Sciatic nerve (tissue), 2 donors: ENCODE data around the gene MSX1. TPM values are rescaled to one million over a fixed set of nuclear protein-coding genes. Genes with fewer than 3 reads are reported as not detected.

Experiments
- ATAC-seq: fragments of 200-7000 bp; cut with Tn5 transposase; one replicate; pipeline ENCODE4 v1.9.1; 2020; ENCODE audit warnings: mild to moderate bottlenecking, moderate library complexity
- DNase-seq: peaks from one replicate; pipeline ENCODE4 v3.0.0-alpha.2; 2020; ENCODE audit warnings: low spot score
- intact Hi-C: fragments of 100-400 bp; cut with DNase I; formaldehyde crosslinking; loops from one replicate; pipeline ENCODE4 v1.14.2; 2022
- total RNA-seq: library from RNA; stranded (reverse); fragmentation: NEBNext Ultra II Directional; extraction: Animal tissue kit (Norgen Biotek cat#: 25700); gene quantifications from one replicate; pipeline ENCODE4 v1.2.1, GENCODE V29; 2021
- donor health status: DM: no; HTN: no; CAD: no.
- donor health status: DM: no; HTN: no; CAD: no.

Gene MSX1
- total RNA-seq, 1 donor from 2014 or later: 7.5 TPM

DNA sequence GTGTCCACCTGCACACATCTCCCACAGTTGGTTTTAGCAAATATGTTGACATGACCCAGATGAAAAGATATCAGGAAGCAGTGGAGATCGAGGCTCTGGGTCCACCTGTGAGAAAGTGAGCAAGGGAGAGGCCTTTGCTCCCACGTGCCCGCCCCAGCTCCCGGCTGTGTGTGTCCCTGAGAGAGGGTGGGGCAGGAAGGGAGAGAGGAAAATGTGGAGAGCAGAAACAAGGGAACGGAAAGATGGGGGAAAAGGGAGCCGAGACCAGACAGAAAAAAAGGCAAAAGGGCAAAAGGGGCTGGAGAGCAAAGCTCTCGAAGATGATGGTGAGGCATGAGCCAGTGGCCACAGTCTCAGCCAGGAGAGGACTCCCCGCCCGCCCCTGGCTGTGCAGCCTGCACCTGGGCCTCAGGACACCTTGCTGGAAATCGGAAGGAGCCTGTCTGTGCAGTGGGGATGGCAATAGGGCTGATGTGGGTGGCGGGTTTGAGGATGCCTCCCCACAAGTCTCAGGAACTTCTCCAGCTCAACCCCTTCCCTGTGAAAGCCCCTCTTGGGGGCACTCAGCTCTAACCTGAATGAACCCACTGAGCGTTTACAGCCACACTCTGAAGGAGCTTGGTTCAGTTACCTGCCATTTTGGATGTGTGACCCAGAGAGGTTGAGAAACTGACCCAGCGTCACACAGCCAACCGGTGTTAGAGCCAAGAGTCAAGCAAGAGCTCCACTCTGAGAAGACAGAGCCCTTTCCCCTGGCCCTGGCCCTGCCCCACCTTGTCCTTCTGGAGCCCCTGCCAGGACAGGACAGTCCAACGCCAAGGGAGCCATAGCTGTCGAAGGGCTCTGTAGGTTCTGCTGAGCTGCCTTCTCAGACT, 20.3 kb upstream of the MSX1 start:
- ATAC-seq: no peak
- no peak for DNase-seq
- intact Hi-C loops: no loop called here

DNA sequence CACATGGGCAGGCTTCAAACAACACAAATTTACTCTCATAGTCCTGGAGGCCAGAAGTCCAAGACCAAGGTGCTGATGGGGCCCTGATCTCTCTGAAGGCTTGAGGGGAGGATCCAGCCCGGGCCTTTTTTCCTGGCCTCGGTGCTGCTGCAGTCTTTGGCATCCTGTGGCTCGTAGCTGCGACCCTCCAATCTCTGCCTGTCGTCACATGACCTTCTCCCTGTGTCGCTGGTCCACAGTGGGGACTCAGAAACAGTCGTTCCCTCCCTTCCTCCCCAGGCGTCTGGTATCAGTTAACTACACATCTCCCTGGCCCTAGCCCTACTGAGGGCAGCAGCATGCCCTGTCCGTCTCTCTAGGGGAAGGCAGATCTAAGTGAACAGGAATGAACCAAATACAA, 19.1 kb upstream of the MSX1 start:
- intact Hi-C loops: no loop called here
- no peak for DNase-seq
- ATAC-seq: no peak

DNA sequence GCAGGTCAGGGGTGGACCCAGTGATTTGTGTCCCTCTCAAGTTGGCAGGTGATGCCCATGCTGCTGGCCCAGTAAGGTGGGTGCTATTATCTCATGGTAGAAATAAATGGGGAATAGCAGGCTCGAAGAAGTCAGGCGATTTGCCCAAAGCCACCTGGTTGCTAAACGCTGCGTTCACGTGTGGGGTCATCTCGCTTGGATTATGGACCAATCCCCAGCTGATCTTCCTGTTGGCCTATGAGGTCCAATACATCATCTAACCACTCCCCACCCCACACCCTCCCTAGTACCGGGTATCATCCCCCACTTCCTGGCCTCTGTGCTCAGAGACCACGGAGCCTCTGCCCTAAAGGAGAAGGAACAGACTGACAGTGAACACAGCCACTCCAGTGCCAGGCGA, 18.3 kb upstream of the MSX1 start:
- intact Hi-C loops: no loop called here
- ATAC-seq (no peak), DNase-seq (no peak)

DNA sequence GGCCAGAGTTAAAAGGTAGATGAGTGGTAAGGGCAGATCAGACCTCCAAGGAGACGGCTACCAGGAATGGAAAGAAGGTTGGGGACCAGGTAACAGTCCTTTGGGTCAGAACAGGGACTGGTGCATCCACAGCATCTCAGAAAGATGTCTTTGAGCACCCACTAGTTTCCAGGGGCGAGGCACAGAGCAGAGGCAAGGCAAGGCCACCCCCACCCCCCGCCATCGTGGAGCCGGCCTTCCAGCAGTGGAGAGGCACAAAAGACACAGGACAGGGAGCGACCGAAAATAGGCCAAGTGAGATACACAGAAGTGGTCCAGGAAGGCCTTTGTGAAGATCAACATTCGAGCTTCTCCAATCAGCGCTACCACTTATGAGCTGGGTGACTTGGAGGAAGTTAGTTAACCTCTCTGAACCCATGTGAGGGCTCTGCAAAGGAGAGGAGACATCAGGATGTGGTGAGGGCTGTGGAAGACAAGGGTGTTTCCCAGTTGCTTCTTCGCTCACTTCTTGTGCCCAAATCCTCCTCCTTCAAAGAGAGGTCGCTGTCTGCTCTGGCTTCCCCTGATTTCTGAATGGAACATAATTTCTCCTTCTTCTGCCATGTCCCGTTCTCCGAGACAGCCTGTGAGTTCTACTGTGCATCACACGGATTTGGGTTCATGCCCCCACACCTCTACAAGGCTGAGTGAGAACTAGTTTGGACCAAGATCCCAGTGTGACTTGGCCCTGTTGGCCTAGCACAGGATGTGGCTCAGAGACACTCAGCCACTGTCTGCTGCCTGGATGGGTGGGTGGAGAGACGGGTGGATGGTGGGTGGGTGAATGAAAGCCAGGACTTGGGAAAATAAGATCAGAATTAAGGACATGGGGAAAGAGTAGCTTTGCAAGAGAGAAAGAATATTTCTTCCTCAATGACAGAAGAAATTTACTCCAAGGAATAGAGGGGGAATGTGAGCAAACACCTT, 16.7 kb upstream of the MSX1 start:
- no peak for ATAC-seq
- intact Hi-C loops: no loop called here
- DNase-seq: no peak

DNA sequence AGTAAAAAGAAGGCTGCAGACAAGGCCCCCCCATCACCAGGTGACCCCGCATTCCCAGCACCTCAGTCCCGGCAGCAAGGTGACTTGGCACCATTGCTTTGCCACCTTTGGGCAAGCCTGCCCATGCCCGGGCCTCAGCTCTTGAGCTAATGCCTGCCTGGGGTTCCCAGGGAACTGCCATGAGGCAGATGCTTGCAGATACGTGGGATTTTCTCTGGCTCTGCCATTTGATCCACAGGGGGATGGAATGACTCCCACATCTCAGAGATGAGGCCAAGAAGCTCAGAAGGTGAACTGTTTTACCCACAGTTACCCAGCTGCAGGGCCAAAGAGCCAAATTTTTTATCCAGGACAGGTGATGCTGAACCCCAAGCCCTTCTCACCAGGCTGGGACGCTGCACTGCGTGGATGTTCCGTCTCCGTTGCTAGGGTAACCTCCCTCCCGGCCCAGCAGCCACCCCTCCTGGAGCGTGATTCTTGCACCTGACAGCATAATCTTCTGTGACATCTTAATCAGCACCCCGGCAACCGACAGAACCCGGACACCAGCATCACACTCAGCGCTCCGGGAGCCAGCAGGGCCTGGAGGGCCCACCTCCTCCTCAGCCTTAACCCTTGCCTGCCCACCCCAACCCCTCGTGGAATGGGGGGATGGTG, 15.7 kb upstream of the MSX1 start:
- intact Hi-C loops: no loop called here
- no peak for DNase-seq
- ATAC-seq: no peak

DNA sequence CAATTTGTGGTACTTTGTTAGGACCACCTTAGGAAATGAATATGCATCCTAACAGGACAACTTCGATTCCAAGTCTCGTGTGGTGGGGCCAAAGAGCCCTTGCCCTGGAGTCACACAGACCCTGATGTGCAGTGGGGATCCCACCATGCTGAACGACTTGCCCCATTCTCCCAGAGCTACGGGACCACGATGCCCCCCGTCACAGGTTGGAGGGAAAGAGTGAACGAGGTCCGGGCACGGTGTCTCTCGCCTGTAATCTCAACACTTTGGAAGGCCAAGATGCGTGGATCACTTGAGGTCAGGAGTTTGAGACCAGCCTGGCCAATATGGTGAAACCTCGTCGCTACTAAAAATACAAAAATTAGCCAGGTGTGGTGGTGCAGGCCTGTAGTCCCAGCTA, 14.4 kb upstream of the MSX1 start:
- intact Hi-C loops: no loop called here
- ATAC-seq: no peak
- no peak for DNase-seq

DNA sequence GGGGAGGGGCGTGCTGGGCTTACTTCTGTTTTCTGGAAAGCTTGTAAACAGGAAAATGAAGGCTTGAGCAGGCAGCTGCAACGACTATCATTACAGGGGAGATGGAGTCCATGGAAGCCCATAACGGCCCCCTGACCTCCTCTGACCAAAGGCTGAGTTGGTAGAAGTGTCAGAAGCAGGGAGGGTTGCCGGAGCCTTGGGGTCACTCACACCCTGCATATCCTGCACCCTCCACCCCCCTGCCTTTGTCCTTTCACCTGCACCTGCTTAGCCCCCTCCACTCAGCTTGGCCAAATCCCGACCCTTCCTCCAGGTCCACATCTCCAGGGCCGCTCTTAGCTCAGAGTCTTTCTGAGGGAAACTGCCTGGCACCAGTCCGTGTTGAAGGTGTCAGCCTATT, 12.5 kb upstream of the MSX1 start:
- no peak for ATAC-seq
- DNase-seq: no peak
- intact Hi-C loops: no loop called here

DNA sequence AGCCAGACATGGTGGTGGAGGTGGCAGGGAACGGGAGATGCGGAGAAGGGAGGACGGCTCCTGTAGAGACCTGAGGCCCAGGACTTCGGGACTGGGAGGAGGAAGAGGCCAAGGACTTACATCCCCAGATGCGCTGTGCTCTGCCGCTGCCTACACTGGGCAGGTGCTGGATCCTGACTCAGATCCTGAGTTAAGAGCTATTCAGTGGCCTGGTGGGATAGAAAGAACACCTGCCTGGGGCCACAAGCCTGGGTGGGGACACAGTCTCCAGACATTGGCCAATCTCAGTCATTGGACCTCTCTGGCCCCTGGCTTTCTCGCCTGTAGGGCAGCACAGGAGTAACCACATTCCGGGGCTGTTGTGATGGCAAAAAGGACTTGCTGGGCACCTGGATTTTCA, 10.9 kb upstream of the MSX1 start:
- DNase-seq (no peak), ATAC-seq (no peak)
- intact Hi-C loops: no loop called here

DNA sequence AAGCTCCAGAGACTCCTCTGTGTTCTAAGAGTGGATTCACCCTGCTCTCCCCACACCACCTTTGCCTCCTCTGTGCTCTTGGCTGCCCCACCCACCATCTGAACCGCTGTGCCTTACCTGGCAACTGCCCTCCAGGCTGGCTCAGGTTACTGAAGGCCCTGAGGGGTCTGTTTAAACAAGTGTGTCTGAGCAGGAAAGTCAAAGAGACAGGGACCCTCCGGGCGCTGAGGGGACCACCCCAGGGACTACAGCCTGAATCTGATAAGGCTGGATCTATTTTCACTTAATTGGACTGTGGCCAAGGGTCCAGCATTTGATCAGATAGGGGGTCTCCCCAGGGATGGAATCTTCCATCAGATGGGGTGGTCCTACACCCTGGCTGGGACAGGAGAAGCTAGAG, 10.4 kb upstream of the MSX1 start:
- ATAC-seq: no peak
- intact Hi-C loops: no loop called here
- peak; percentile 36 for DNase-seq

DNA sequence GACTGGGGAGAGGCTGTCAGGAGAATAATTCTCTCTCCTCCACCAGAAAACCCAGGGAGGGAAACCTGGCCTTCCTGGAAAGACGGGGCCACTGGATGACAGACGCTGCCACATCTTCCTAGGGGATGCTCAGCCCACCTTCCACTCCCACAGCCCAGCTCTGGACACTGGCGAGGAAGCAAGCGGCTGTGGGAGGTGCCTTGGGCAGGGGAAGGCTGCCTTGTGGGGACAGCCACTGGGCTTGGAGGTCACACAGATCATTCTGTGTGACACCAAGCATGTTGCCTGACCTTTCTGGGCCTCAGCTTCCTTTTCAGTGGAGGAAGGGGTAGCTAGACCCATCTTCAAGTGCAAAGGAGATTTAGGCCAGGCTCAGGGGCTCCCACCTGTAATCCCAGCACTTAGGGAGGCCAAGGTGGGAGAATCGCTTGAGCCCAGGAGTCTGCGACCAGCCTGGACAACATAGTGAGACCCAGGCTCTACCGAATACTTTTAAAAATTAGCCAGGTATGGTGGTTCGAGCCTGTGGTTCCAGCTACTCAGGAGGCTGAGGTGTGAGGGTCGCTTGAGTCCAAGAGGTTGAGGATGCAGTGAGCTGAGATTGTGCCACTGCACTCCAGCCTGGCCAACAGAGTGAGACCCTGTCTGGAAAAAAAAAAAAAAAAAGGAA, 9.8 kb upstream of the MSX1 start:
- intact Hi-C loops: no loop called here
- DNase-seq (peak; percentile 26), ATAC-seq (no peak)

DNA sequence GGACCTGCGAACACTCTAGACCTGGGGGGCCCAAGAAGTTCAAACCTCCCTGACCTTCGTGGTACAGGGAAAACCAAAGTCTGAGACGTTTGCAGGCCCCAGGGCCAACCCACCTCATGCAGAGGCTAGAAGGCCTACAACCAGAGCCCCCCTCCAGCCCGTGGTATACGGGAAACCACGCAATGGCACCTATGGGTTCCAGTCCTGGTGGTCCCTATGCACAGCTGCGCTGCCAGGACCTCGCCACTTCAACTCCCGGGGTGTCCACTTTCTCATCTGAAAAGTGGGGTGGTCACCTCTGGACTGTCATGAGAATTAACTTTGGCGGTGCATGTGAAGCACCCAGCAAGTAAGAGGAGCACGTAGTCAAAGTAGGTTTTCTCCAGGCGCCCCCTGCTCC, 8.4 kb upstream of the MSX1 start:
- intact Hi-C loops: no loop called here
- no peak for DNase-seq
- no peak for ATAC-seq

DNA sequence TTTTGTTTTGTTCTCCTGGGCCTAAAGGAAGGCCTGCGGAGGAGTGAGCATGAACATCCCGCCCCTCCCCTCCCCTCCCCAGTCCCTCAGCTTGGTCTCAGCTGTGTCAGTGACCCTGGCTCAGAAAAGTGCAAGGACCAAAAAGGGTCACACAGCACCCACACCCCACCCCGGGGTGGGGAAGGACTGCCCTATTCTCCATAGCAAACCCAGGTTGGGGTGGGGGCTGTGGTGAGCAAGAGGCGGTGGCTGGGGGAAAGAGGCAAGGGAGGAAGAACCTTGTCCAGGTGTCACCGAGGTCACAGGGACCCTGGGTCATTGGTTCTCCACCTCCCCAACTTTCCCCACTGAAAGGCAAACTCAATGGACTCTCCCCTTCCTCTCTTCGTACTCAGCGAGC, 7.6 kb upstream of the MSX1 start:
- intact Hi-C loops: no loop called here
- DNase-seq (no peak), ATAC-seq (no peak)

DNA sequence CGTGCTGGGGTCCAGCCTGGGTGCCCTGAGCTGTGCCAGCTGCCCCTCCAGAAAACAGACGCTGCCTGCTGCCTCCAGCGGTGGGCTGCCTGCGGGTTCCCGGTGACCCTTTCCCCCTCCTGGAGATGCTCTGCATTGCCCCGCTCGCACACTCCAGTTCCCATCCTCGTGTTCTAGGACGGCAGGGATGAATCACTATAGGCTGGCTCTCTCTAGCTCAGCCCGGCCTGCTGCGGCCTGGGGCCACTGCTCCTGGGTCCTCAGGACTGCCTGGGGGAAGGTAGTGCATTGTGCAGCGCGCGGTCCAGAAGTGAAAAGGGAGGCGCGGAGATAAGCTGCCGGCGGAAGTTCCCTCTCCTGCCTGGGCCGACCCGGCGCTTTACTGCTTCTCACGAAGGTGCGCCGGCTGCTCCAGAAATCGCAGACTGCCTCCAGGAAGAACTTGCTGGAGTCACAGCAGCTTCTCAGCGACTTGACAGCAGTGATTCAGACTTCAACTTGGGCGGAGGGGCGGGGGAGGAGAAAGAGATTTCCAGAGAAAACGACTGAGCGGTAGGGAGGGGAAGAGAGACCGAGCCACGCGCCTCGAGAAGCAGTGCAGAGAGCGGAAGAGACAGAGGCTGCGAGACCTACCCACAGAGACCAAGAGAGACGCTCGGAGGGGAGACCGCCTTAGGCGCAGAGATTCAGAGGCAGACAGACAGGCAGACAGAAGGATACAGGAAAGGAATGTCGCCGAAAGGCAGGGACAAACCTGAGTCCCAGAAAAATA, 6.7 kb upstream of the MSX1 start:
- intact Hi-C loops: no loop called here
- no peak for DNase-seq

DNA sequence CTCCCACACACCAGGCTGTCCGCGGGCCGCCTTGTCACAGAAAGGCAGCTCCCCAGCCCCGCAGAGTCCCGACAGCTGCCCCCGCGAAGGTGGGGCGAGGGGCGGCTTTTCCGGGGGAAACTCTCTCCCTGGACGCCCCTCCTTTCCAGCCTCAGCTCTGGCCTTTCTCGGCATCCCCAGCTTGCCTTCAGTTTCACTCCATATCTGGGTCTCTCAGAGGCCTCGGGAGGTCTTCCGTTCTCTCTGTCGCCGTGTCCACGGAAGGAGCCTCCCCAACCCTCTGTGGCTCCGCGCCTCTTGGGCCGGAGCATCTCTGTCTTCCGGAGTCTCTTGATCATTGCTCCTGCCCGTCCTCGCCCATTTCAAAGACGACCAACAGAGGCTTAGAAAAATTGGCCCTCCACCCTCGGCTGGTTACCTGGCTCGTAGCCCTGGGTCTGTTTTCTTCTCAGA, 6.1 kb upstream of the MSX1 start:
- intact Hi-C loops: no loop called here
- ATAC-seq (peak; percentile 34), DNase-seq (no peak)

More for the DNA sequence above, 6.7 kb upstream of the MSX1 start:
- peak; percentile 69 for ATAC-seq

DNA sequence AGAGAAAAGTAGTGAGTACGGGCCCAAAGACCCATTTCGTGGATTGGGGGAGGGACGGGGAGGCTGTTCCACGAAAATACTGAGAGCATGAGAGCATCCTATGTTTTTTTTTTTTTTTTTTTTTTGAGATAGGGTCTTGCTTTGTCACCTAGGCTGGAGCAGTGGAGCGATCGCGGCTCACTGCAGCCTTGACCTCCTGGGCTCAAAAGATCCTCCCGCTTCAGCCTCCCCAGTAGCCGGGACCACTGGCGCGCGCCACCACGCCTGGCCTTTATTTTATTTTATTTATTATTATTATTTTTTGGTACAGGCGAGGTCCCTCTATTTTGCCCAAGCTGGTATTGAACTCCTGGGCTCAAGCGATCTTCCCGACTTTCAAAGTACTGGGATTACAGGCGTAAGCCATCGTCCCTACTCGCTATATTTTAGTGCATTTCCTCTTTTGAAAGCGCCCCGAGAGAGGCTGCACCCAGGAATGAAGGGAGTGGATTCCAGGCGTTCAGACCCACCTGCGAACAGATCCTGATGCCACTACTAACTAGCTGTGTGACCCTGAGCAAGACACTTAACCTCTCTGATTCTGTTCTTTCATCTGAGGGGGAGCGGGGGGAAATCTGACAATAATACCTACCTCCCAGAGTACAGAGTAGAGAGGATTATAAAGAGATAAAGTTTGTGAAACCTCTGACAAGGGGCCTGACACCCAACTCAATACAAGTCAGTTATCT, 5.4 kb upstream of the MSX1 start:
- DNase-seq: no peak
- intact Hi-C loops: no loop called here
- no peak for ATAC-seq

DNA sequence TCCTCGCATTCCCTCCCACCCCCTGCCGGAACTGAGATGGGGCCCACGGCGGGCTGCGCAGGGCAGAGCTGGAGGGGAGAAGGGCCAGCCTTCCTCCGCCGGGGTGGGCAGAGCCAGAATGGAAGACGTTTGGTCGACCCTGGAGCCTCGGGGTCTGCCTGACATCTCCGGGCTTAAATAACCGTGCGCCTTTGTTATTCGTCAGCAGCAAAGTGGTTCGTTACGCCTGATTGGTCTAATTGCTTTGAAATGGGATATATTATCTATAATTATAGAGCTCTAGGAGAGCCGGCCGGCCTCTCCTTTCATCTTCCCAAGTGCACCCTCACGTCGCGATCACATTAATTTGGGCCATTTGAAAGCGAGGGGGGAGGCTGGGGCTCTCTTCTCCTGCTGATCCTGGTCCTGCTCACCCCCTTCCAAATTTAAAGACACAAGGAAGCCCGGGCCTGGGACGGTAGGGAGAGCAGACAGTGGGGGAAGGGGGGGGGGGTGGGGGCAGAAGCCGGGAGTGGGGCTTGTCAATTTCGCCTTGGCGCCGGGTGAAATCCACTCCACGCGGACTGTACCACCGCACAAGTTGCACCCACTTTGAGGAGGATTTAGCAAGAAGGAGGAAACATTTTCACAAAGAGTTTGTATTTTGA, 4.7 kb upstream of the MSX1 start:
- ATAC-seq (no peak), DNase-seq (no peak)
- intact Hi-C loops: no loop called here
